ENCODE data around the gene EVC2.

EVC2 gene

DNA sequence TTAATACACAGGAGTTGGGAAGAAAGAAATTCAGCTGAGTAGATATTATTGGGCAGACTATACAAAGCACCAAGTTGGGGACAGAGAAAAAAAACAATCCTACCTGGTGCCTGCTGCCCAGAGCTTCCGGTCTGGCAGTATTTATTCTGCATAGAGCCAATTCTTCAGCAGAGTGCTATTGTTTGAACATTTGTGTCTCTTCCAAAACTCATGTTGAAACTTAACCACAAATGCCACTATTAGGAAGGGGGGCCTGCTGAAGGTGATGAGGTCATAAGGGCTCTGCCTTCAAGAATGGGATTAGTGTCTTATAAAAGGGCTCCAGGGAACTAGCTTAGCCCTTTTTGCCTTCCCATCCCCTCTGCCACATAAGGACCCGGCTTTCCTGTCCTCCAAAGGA, 136.2 kb downstream of the EVC2 start:
- no peak overlapping the region for H3K4me3 Mint-ChIP-seq
- H3K36me3 Mint-ChIP-seq (ENCODE audit: low read depth): no peaks in the 10 kb centered on the region
- H3K9me3 Mint-ChIP-seq: no peaks in the 10 kb centered on the region
- no peaks in the 10 kb centered on the region for H3K27me3 Mint-ChIP-seq
- no peak for DNase-seq
- H3K27ac Mint-ChIP-seq: no peak overlapping the region
- no peaks in the 10 kb centered on the region for H3K4me1 Mint-ChIP-seq (ENCODE audit: low read depth)

DNA sequence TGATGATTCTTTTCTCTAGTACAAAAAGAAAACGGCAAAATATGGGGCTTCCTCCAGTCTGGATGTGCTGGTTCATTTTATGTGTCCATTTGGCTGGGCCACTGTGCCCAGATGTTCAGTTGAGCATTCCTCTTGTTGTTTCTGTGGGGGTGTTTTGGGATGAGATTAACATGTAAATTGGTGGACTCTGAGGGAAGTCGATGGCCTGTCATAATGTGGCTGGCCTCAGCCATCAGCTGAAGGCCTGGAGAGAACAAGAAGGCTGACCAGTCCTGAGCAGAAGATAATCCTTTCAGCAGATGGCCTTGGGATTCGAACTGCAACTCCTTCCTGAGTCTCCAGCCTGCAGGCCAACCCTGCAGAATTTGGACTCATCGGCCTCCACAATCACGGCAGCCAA, 136.7 kb downstream of the EVC2 start:
- no peaks in the 10 kb centered on the region for H3K27me3 Mint-ChIP-seq
- H3K36me3 Mint-ChIP-seq (ENCODE audit: low read depth): no peaks in the 10 kb centered on the region
- H3K4me1 Mint-ChIP-seq (ENCODE audit: low read depth): no peaks in the 10 kb centered on the region
- H3K27ac Mint-ChIP-seq: no peak overlapping the region
- H3K4me3 Mint-ChIP-seq: no peak overlapping the region
- no peaks in the 10 kb centered on the region for H3K9me3 Mint-ChIP-seq
- no peak for DNase-seq

DNA sequence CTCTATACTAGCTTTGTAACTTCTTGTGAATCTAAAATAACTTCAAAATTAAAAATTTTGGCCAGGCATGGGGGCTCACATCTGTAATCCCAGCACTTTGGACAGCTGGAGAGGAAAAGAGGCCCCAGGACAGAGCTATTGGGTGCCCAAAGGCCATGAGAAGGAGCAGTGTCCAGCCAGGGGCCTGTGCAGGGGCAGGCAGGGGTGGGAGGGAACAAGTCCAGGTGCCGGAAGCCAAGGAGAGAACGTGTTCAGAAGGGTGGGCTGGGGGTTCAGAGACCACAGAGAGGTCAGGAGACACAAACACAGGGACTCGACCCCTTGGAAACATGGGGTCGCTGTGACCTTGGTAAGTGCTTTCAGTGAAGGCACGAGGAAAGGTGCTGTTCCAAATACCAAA, 138.9 kb downstream of the EVC2 start:
- no peaks in the 10 kb centered on the region for H3K27me3 Mint-ChIP-seq
- no peaks in the 10 kb centered on the region for H3K36me3 Mint-ChIP-seq (ENCODE audit: low read depth)
- DNase-seq: no peak
- no peaks in the 10 kb centered on the region for H3K9me3 Mint-ChIP-seq
- H3K4me3 Mint-ChIP-seq: no peak overlapping the region
- H3K27ac Mint-ChIP-seq: no peak overlapping the region
- H3K4me1 Mint-ChIP-seq (ENCODE audit: low read depth): no peaks in the 10 kb centered on the region

DNA sequence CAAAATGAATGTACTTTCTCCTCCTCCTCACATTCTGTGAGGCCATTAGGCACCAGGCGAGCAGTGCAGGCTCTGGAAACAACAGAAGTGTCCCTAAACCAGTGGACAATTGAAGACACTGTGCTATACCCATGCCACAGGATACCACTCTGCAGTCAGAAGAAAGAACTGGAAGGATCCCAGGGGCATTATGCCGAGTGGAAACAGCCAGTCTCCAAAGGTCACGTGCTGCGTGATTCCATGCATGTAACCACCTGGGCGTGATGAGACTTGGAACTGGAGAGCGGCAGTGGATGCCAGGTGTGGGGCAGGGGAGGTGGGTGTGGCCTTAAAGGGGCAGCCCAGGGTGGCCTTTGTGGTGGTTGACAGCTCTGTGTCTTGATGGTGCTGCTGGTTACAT, 139.4 kb downstream of the EVC2 start:
- Mint-ChIP-seq H3K27ac (no peak overlapping the region), H3K27me3 (no peaks in the 10 kb centered on the region), H3K4me3 (no peak overlapping the region), H3K36me3 (ENCODE audit: low read depth) (no peaks in the 10 kb centered on the region), H3K9me3 (no peaks in the 10 kb centered on the region), H3K4me1 (ENCODE audit: low read depth) (no peaks in the 10 kb centered on the region)
- DNase-seq: no peak

DNA sequence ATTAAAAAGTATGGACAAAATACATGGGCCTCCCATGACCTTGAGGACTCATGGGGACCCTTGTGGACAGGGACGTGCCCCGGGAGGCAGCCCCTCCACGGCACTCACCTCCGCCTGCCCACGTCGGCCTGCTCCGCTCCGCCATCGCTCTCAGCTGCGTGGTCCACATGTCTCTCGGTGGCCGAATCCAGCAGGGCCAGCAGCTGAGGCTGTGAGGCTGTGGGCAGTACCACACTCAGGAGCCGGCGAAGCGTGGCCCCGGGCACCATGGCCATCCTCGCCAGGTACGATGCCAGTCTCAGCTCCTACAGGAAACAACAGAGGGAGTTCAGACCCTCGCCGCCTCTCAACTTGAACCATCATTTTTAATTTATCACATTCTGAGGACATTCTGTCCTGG, 140.0 kb downstream of the EVC2 start:
- Mint-ChIP-seq H3K27me3 (no peaks in the 10 kb centered on the region), H3K4me1 (ENCODE audit: low read depth) (no peaks in the 10 kb centered on the region), H3K27ac (no peak overlapping the region), H3K4me3 (no peak overlapping the region), H3K9me3 (no peaks in the 10 kb centered on the region), H3K36me3 (ENCODE audit: low read depth) (no peaks in the 10 kb centered on the region)
- no peak for DNase-seq

DNA sequence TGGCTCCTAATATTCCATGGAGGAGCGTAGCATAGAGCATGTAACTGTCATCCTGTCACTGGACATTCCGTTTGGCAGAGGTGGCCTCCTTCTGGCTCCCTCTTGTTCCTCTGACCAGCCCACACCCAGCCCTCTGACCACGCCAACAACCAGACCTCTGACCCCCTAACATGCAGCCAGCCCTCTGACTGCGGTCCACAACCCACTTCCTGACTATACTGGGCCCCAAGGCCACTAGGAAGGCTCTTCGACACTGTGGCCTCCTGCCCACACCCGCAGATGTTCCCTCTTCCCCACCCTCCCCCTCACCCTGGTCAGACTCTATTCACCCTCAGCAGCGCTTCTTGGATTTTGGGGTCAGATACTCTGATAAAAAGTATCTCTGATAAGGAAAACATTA, 141.4 kb downstream of the EVC2 start:
- no peak overlapping the region for H3K27ac Mint-ChIP-seq
- no peaks in the 10 kb centered on the region for H3K27me3 Mint-ChIP-seq
- DNase-seq: no peak
- no peaks in the 10 kb centered on the region for H3K36me3 Mint-ChIP-seq (ENCODE audit: low read depth)
- no peaks in the 10 kb centered on the region for H3K4me1 Mint-ChIP-seq (ENCODE audit: low read depth)
- H3K4me3 Mint-ChIP-seq: no peak overlapping the region
- no peaks in the 10 kb centered on the region for H3K9me3 Mint-ChIP-seq

DNA sequence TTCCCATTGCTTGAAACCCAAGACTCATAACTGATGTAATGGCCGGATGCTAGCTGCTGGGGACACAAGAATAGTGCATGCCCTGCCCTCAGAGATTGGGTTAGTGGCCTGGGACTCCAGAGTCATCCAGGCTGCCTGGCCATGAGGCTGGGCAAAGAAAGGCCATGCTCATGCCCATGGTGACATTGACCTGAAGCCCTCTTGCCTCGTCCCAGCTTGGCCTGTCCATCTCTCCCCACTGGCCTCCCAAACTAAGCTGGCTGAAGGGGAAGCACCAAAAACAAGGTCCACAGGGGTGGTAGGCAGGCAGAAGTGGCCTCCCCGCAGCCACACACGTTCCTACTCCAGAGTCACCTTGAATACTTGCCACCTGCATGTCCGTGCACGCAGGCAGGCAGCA, 141.8 kb downstream of the EVC2 start:
- no peaks in the 10 kb centered on the region for H3K9me3 Mint-ChIP-seq
- H3K36me3 Mint-ChIP-seq (ENCODE audit: low read depth): no peaks in the 10 kb centered on the region
- H3K27ac Mint-ChIP-seq: no peak overlapping the region
- H3K4me3 Mint-ChIP-seq: no peak overlapping the region
- H3K4me1 Mint-ChIP-seq (ENCODE audit: low read depth): no peaks in the 10 kb centered on the region
- H3K27me3 Mint-ChIP-seq: no peaks in the 10 kb centered on the region
- no peak for DNase-seq

DNA sequence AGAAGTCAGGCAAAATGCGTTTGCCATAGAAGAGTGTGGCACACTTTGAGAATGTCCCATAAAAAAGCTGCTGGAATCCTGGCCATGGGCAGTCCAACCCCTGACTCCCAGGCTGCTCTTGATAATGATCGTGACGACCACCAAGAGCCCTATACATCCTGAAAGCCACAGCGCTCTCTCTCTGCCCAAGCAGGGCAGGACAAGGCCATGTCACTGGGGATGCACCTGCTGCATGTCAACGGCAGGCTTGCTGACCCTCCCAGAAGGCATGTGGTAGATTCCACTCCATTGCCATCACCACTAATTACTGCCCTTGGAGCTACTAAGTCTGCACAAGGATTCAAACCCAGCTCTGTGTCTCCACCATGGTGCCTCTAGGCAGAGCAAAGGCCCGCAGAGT, 144.5 kb downstream of the EVC2 start:
- Mint-ChIP-seq H3K9me3 (no peaks in the 10 kb centered on the region), H3K36me3 (ENCODE audit: low read depth) (no peaks in the 10 kb centered on the region), H3K27ac (no peak overlapping the region), H3K4me3 (no peak overlapping the region), H3K4me1 (ENCODE audit: low read depth) (no peaks in the 10 kb centered on the region), H3K27me3 (no peaks in the 10 kb centered on the region)
- no peak for DNase-seq

DNA sequence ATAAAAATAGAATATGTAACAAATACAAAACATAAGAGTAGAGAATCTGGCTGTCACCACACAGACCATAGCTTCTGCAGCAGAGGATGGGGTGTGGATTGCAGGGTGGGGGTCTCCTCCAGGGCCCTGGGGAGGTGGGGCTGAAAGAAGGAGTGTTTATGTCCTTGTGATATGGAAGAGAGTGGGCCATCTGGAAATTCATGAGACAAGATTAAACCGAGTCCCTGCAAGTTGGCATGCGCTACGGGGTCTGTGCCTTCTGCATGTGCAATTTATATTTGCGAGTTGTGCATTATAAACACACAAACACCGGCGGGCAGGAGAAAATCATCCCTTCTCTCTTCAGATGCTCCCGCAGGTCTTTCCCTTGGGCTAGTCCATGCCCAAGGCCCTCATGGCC, 145.9 kb downstream of the EVC2 start:
- Mint-ChIP-seq H3K27ac (no peak overlapping the region), H3K9me3 (no peaks in the 10 kb centered on the region), H3K36me3 (ENCODE audit: low read depth) (no peaks in the 10 kb centered on the region), H3K4me1 (ENCODE audit: low read depth) (no peaks in the 10 kb centered on the region), H3K4me3 (no peak overlapping the region), H3K27me3 (no peaks in the 10 kb centered on the region)
- no peak for DNase-seq

DNA sequence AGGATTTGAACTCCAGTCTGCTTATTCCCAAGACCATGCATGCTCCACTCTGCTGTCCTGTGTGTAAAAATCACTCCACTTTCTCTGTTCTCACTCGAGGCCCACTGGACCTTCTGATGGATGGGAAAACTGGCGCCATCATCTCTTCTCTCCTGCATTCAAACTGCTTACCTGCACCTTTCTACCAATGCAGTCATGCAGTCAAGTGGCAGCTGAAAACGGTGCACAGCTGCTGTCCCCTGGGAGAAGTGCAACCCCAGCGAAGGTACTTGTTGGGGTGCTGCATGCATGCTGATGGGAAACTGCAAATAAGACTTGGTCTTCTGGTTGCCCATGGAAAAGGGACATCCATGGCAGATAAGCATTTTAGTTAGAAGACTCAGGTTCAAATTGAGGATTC, 147.1 kb downstream of the EVC2 start:
- DNase-seq: no peak
- no peaks in the 10 kb centered on the region for H3K9me3 Mint-ChIP-seq
- no peaks in the 10 kb centered on the region for H3K36me3 Mint-ChIP-seq (ENCODE audit: low read depth)
- H3K4me1 Mint-ChIP-seq (ENCODE audit: low read depth): no peaks in the 10 kb centered on the region
- no peak overlapping the region for H3K4me3 Mint-ChIP-seq
- H3K27me3 Mint-ChIP-seq: no peaks in the 10 kb centered on the region
- H3K27ac Mint-ChIP-seq: no peak overlapping the region

DNA sequence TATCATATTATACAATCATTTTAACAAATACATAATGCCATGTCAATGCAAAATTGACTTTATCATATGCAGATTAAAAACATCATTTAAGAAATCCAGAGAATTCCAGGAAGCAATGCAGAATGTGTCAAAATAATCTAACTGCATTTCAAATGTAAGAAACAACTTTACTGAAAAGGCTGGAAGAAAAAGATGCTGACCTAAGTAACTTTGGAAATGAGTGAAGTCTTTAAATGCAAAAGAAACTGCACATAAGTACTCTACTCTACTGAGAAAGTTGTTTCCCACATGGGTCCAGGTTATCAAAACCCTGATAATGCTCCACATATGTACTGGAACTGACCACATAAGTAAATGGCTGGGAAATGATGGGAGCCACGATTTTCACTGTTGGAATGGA, 149.9 kb downstream of the EVC2 start:
- Mint-ChIP-seq H3K9me3 (peaks cover 2% of the 10 kb centered on the region), H3K27ac (no peak overlapping the region), H3K4me3 (no peak overlapping the region), H3K4me1 (ENCODE audit: low read depth) (no peaks in the 10 kb centered on the region), H3K36me3 (ENCODE audit: low read depth) (no peaks in the 10 kb centered on the region), H3K27me3 (no peaks in the 10 kb centered on the region)
- DNase-seq: no peak

DNA sequence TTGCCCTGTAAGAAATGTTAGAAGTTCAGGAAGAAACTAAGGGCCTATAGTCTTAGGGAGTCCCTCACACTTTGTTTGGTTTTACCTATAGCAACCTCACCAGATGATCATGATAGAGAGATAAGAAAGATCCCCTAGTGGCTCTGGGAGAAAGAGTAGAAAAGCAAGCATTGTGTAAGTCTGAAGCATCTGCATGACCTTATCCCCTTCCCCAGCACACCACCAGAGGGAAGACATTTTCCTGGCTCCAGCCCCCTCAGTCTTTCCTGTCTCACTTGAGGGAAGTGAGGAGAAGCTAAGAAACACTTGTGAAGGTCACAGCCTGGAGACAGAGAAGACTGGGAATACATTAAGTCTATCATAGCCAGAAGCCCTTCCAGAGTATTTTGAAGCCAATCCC, 154.0 kb downstream of the EVC2 start:
- Mint-ChIP-seq H3K4me3 (no peak overlapping the region), H3K36me3 (ENCODE audit: low read depth) (no peaks in the 10 kb centered on the region), H3K9me3 (peaks cover 17% of the 10 kb centered on the region), H3K27ac (no peak overlapping the region), H3K27me3 (no peaks in the 10 kb centered on the region), H3K4me1 (ENCODE audit: low read depth) (no peaks in the 10 kb centered on the region)
- no peak for DNase-seq

DNA sequence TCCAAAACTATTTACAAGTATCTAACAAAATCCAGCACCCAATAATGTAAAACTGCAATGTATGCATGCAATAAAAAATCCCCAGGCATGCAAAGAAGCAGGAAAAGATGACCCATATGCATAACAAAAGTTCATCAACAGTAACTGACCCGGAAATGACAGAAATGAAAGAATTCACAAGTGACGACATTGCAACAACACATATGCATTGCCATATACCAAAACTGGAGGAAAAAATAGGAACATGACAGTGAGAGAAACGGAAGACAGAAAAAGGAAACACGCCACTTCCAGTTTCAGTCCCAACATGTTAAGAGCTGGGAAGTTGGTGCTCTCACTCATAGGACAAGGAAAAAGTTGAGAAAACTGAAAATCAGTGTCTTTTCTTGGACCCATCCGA, 154.6 kb downstream of the EVC2 start:
- H3K27me3 Mint-ChIP-seq: no peaks in the 10 kb centered on the region
- DNase-seq: no peak
- no peaks in the 10 kb centered on the region for H3K36me3 Mint-ChIP-seq (ENCODE audit: low read depth)
- no peak overlapping the region for H3K27ac Mint-ChIP-seq
- no peaks in the 10 kb centered on the region for H3K4me1 Mint-ChIP-seq (ENCODE audit: low read depth)
- H3K9me3 Mint-ChIP-seq: peaks cover 19% of the 10 kb centered on the region
- no peak overlapping the region for H3K4me3 Mint-ChIP-seq

DNA sequence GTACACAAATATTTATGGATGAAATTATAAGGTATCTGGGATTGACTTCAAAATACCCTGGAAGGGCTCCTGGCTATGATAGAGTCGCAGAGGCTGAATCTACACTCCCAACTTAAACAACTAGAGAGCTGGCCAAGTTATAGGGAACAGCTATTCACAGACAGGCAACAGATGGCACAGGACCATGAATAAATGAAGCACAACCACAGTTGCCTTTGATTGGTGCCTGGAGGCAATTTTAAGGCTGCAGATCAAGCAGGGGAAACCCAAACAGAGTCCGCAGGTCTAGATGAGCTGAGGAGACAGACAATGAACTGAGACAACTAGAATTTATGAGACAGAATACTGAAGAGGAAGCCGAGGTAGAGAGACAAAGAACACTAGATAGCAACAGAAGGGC, 155.9 kb downstream of the EVC2 start:
- Mint-ChIP-seq H3K36me3 (ENCODE audit: low read depth) (no peaks in the 10 kb centered on the region), H3K4me1 (ENCODE audit: low read depth) (no peaks in the 10 kb centered on the region), H3K27me3 (no peaks in the 10 kb centered on the region), H3K4me3 (no peak overlapping the region), H3K27ac (no peak overlapping the region), H3K9me3 (peaks cover 19% of the 10 kb centered on the region)
- no peak for DNase-seq

DNA sequence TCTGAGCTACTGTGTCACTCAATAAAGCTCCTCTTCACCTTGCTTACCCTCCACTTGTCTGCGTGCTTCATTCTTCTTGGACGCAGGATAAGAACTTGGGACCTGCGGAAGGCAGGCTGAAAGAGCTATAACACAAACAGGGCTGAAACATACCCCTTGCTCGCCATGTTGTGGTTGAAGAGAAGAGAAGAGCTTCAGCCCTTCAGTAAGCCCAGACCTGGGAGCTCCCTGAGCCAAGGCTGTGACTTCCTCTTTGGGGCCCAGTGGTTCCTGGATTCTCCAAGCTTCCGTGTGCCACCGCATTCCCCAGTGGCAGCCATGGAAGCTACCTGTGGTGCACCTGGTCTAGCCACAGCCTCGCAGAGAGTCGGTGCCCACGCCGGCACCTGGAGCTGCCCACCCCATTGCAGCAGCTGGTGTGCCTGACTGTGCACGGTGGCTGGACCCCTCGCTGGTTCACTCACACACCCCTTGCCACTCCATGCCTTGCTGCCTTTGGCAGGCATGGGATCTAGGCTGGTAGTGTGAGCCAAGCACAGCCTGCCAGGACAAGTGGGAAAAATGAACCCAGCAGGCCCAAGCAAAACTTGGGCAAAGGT, 160.6 kb downstream of the EVC2 start:
- no peak for DNase-seq
- H3K27me3 Mint-ChIP-seq: no peaks in the 10 kb centered on the region
- no peak overlapping the region for H3K27ac Mint-ChIP-seq
- H3K4me3 Mint-ChIP-seq: no peak overlapping the region
- no peaks in the 10 kb centered on the region for H3K4me1 Mint-ChIP-seq (ENCODE audit: low read depth)
- peaks cover 17% of the 10 kb centered on the region for H3K9me3 Mint-ChIP-seq
- H3K36me3 Mint-ChIP-seq (ENCODE audit: low read depth): no peaks in the 10 kb centered on the region

DNA sequence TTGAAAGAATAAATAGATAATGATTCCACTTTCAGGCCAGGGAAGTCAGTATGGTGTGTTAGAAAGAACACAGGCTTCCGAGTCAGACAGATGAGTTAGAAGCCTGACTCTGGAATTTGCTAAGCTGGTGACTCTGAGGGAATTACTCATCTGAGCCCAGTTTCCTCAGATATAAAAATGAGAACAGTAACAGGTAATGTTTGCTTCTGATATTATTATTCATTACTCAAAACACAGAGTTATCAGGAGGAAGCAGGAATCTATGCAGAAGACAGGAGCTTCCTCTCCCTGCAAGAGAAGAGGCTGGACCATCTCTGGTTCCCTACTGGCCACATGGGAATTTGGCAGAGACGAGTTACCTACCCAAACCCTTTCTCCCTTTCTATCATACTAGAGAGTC, 163.1 kb downstream of the EVC2 start:
- H3K4me1 Mint-ChIP-seq (ENCODE audit: low read depth): no peaks in the 10 kb centered on the region

More for the DNA sequence above, 163.1 kb downstream of the EVC2 start:
- Mint-ChIP-seq H3K9me3 (peaks cover 9% of the 10 kb centered on the region), H3K27ac (no peak overlapping the region), H3K36me3 (ENCODE audit: low read depth) (no peaks in the 10 kb centered on the region), H3K4me3 (no peak overlapping the region), H3K27me3 (no peaks in the 10 kb centered on the region)
- DNase-seq: no peak
